Caco-2 (cell line): ENCODE measurements around the gene KRTAP12-3. TPM values are rescaled to one million over a fixed set of nuclear protein-coding genes. Genes with fewer than 3 reads are reported as not detected.

Source experiments
- BruUV-seq: library from RNA; stranded (reverse); fragments of 400-500 nt; replicated peaks from 2 replicates; lab custom pipeline; 2021; lab: Mats Ljungman, UMichigan
- CTCF ChIA-PET: fragments of 300-600 bp; sonication (Branson Sonifier 250); formaldehyde crosslinking; loops from one replicate; lab custom pipeline; 2022; ENCODE audit warnings: antibody characterized with exemption; lab: Charles Lee
- POLR2A ChIA-PET: fragments of 300-600 bp; sonication (Branson Sonifier 250); formaldehyde crosslinking; loops from one replicate; lab custom pipeline; 2022; ENCODE audit warnings: antibody characterized with exemption; lab: Charles Lee
- DNase-seq, 2 experiments: peaks; one replicate each; pipeline versions ENCODE4 v3.0.0 to v3.0.0-alpha.2; 2020 to 2022
- H3K27me3 ChIP-seq: replicated peaks from 2 replicates; pipeline ENCODE4 v1.6.0; 2011; ENCODE audit warnings: low read length; ENCODE audit not compliant: control insufficient read depth, insufficient read depth
- H3K36me3 ChIP-seq: 2 replicates; pipeline ENCODE4 v1.5.1; 2011; ENCODE audit warnings: low read length; ENCODE audit not compliant: control insufficient read depth, insufficient read depth
- H3K4me1 ChIP-seq: fragments of 250-450 bp; sonication (Bioruptor Pico); 2 replicates; pipeline ENCODE4 v1.5.1; 2020; ENCODE audit warnings: mild to moderate bottlenecking
- H3K4me3 ChIP-seq: 2 replicates; pipeline ENCODE4 v1.5.1; 2011; ENCODE audit warnings: low read depth, mild to moderate bottlenecking, control low read depth, low read length
- H3K9me3 ChIP-seq: fragments of 250-450 bp; sonication (Bioruptor Pico); 2 replicates; pipeline ENCODE4 v1.5.1; 2020; ENCODE audit warnings: mild to moderate bottlenecking, moderate library complexity
- H3K27ac Mint-ChIP-seq: one replicate; pipeline ENCODE4 v1.8.0; 2022; ENCODE audit warnings: mixed read lengths; ENCODE audit not compliant: unreplicated experiment
- H3K27me3 Mint-ChIP-seq: one replicate; pipeline ENCODE4 v1.8.0; 2022; ENCODE audit warnings: mixed read lengths; ENCODE audit not compliant: insufficient read depth, unreplicated experiment
- H3K36me3 Mint-ChIP-seq: one replicate; pipeline ENCODE4 v1.8.0; 2022; ENCODE audit warnings: mild to moderate bottlenecking, mixed read lengths; ENCODE audit not compliant: insufficient read depth, unreplicated experiment
- H3K4me1 Mint-ChIP-seq: one replicate; pipeline ENCODE4 v1.8.0; 2022; ENCODE audit warnings: low read depth, mixed read lengths; ENCODE audit not compliant: unreplicated experiment
- H3K4me3 Mint-ChIP-seq: one replicate; pipeline ENCODE4 v1.8.0; 2022; ENCODE audit warnings: mild to moderate bottlenecking, moderate library complexity, mixed read lengths; ENCODE audit not compliant: unreplicated experiment
- H3K9me3 Mint-ChIP-seq: one replicate; pipeline ENCODE4 v1.8.0; 2022; ENCODE audit warnings: mixed read lengths; ENCODE audit not compliant: unreplicated experiment
- CTCF ChIP-seq, 2 experiments: fragments of 200-600 bp in 1 of 2; IDR thresholded peaks; 1 replicate in 1 of 2; 2 replicates in 1 of 2; pipeline versions ENCODE4 v1.5.1 to v1.8.0; 2011 to 2022; ENCODE audit warnings: antibody characterized with exemption in 1 of 2, control low read depth in 1 of 2, inconsistent platforms in 1 of 2, low read depth in 1 of 2, low read length in 1 of 2, mild to moderate bottlenecking in 1 of 2, moderate library complexity in 1 of 2; ENCODE audit not compliant: insufficient read depth in 1 of 2, severe bottlenecking in 1 of 2, unreplicated experiment in 1 of 2
- intact Hi-C: fragments of 100-400 bp; cut with micrococcal nuclease; formaldehyde crosslinking; loops from one replicate; pipeline ENCODE4 v1.10.0; 2022; ENCODE audit not compliant: unreplicated experiment
- total RNA-seq: library from RNA; stranded (reverse); gene quantifications from 2 replicates; pipeline ENCODE4 v1.2.3, GENCODE V29; 2022

The KRTAP12-3 gene
- total RNA-seq, 1 experiment from 2014 or later = not detected

GRCh38 chr21:44639331-44639655 lies 18.4 kb upstream of the KRTAP12-3 start:
- Mint-ChIP-seq H3K36me3 (no peaks in the 10 kb centered on the region), H3K27me3 (peaks cover 11% of the 10 kb centered on the region), H3K4me1 (no peaks in the 10 kb centered on the region), H3K27ac (no peak overlapping the region), H3K9me3 (peaks cover 41% of the 10 kb centered on the region), H3K4me3 (no peak overlapping the region)
- intact Hi-C loops = no loop called here
- Histone ChIP-seq H3K27me3 (no peaks in the 10 kb centered on the region), H3K4me3 (no peak overlapping the region), H3K4me1 (no peaks in the 10 kb centered on the region), H3K9me3 (no peaks in the 10 kb centered on the region; the same call in 1 of the 2 replicates), H3K36me3 (no peaks in the 10 kb centered on the region)
- ChIA-PET CTCF (no interaction called here), POLR2A (no interaction called here)
- DNase-seq = no peak
- no TSS peak for BruUV-seq
- no peak for TF ChIP-seq CTCF (IDR thresholded peaks at IDR 0.05; ENCODE audit: insufficient read depth in 1 of 2, low read depth in 1 of 2, low read length in 1 of 2, severe bottlenecking in 1 of 2, unreplicated experiment in 1 of 2)

GRCh38 chr21:44640761-44641160 lies 17.0 kb upstream of the KRTAP12-3 start:
- no peaks in the 10 kb centered on the region for H3K4me1 Mint-ChIP-seq
- no peaks in the 10 kb centered on the region for H3K4me1 ChIP-seq
- no peak for TF ChIP-seq CTCF (IDR thresholded peaks at IDR 0.05; ENCODE audit: insufficient read depth in 1 of 2, low read depth in 1 of 2, low read length in 1 of 2, severe bottlenecking in 1 of 2, unreplicated experiment in 1 of 2)
- no peak overlapping the region for H3K4me3 ChIP-seq
- no peaks in the 10 kb centered on the region for H3K27me3 ChIP-seq
- H3K27ac Mint-ChIP-seq = no peak overlapping the region
- CTCF ChIA-PET = no interaction called here
- no TSS peak for BruUV-seq
- no peaks in the 10 kb centered on the region for H3K36me3 Mint-ChIP-seq
- H3K36me3 ChIP-seq = no peaks in the 10 kb centered on the region
- peaks cover 8% of the 10 kb centered on the region for H3K27me3 Mint-ChIP-seq
- peaks cover 13% of the 10 kb centered on the region for H3K9me3 ChIP-seq
- POLR2A ChIA-PET = no interaction called here
- no peak for DNase-seq
- intact Hi-C loops = no loop called here
- no peak overlapping the region for H3K4me3 Mint-ChIP-seq
- H3K9me3 Mint-ChIP-seq = peaks cover 50% of the 10 kb centered on the region

- Histone ChIP-seq H3K36me3 (no peaks in the 10 kb centered on the region), H3K9me3 (peaks cover 13% of the 10 kb centered on the region), H3K4me3 (no peak overlapping the region), H3K4me1 (no peaks in the 10 kb centered on the region), H3K27me3 (no peaks in the 10 kb centered on the region)
- Mint-ChIP-seq H3K27ac (no peak overlapping the region), H3K36me3 (no peaks in the 10 kb centered on the region), H3K9me3 (peaks cover 55% of the 10 kb centered on the region), H3K4me1 (no peaks in the 10 kb centered on the region), H3K27me3 (peaks cover 8% of the 10 kb centered on the region), H3K4me3 (no peak overlapping the region)
- POLR2A ChIA-PET = no interaction called here
- no TSS peak for BruUV-seq
- CTCF ChIA-PET = no interaction called here
- intact Hi-C loops = no loop called here
- no peak for TF ChIP-seq CTCF (IDR thresholded peaks at IDR 0.05; ENCODE audit: insufficient read depth in 1 of 2, low read depth in 1 of 2, low read length in 1 of 2, severe bottlenecking in 1 of 2, unreplicated experiment in 1 of 2)
- no peak for DNase-seq
Measured at GRCh38 chr21:44643741-44644310, 13.9 kb upstream of the KRTAP12-3 start.
